ENCODE results near the gene SLC38A3.
"Not testable (repeated sequence)": the region's sequence is repeated elsewhere in the genome, so short reads cannot be mapped to it uniquely, and the experiment has no call there.

SLC38A3 gene

GRCh38 chr3:50211930-50212329 is 6.9 kb downstream of the SLC38A3 start:
- no peak for DNase-seq

- no peak for DNase-seq
These were observed 7.4 kb downstream of the SLC38A3 start for GRCh38 chr3:50212502-50212901.

DNA sequence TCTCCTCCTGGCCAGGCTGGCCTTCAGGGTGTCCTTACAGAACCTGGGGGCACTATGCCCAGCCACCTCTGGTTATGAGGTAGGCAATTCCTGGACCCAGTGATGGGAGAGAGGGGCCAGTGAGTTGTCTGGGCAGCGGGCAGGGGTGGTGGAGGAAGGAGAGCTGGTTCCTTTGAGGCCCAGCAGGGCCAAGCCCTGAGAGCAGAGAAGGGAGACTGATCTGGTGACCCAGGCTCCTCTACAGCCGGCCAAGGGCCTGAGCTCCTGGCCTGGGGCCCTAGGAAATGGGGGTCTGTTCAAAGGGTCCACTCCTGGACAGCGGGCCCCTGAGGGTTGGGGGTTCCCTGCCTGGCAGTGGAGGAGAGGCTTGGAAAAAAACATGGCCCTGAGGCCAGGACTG is 7.9 kb downstream of the SLC38A3 start:
- no peak for DNase-seq

DNA sequence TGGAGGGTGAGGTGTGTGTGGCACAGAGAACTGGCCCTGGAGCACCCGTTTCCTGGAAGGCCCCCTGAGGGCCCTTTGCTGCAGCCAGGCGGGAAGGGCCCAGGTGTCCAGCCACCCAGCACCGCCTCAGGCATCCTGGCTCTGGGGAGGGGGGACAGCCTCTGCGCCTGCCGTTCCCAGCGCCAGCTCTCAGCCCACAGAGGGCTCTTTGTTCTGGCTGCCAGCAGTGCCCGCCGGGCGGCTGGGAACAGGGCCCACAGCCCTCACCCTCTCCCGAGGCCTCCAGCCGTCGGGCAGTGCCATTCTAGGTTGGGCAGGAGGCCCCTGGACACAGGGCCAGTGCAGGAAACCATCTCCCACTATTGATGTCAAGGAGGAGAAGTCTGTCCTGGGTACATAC is 8.3 kb downstream of the SLC38A3 start:
- DNase-seq = no peak

- DNase-seq = no peak
These were observed 9.8 kb downstream of the SLC38A3 start for GRCh38 chr3:50214824-50215223.

- no peak for DNase-seq
These were observed 10.5 kb downstream of the SLC38A3 start for GRCh38 chr3:50215529-50215928.

GRCh38 chr3:50217681-50218080 is 12.6 kb downstream of the SLC38A3 start:
- no peak for DNase-seq

DNA sequence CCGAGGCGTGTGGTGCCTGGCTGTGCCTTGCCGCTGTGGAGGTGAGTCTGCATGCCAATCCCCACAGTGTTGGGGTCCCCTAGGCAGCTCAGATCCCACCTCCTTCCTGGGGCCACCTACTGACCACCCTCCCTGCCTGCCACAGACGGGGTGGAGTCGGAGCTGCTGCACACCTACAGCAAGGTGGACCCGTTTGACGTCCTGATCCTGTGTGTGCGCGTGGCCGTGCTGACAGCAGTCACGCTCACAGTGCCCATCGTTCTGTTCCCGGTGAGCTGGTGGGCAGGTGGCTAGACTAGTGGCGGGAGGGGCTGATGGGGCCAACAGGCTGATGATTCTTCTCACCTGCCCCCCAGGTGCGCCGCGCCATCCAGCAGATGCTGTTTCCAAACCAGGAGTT is 13.4 kb downstream of the SLC38A3 start:
- DNase-seq = no peak

DNA sequence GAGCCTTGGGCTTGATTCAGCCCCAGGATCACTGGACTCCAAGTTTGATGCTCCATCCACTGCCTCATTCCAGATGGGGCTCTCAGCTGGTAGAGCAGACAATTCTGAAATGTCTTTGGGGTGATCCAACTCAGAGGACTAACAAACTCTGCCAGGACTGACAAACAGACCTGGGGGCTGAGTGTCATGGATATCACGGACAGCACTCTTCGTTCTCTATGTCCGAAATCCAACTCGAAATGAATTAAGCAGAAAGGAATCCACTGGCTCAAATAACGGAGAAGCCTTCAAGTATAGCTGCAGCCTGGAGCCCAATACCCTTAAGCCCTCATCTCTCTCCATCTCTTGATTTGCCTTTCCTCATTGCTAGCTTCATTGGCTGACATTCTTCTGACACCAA is 14.2 kb downstream of the SLC38A3 start:
- DNase-seq = no peak

DNA sequence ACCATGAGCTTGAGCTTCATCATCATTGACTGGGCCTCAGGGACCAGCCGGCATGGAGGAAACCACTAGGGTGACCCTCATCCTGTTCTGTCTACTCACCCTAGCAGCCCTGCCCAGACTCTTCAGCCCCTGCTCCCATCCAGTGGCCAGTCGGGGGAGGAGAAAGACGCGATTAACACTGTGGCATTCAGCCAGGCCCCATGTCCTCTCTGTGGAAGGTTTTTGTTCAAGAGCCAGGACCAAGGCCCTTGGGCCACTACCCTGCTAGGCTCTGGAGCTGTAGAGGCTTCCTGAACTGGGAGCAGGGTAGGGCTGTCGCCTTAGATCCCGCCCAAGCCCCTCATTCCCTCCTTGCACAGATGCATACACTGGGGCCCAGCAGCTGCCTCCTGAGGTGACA is 15.0 kb downstream of the SLC38A3 start:
- no peak for DNase-seq

GRCh38 chr3:50221051-50221410 is 16.0 kb downstream of the SLC38A3 start:
- DNase-seq = no peak

DNA sequence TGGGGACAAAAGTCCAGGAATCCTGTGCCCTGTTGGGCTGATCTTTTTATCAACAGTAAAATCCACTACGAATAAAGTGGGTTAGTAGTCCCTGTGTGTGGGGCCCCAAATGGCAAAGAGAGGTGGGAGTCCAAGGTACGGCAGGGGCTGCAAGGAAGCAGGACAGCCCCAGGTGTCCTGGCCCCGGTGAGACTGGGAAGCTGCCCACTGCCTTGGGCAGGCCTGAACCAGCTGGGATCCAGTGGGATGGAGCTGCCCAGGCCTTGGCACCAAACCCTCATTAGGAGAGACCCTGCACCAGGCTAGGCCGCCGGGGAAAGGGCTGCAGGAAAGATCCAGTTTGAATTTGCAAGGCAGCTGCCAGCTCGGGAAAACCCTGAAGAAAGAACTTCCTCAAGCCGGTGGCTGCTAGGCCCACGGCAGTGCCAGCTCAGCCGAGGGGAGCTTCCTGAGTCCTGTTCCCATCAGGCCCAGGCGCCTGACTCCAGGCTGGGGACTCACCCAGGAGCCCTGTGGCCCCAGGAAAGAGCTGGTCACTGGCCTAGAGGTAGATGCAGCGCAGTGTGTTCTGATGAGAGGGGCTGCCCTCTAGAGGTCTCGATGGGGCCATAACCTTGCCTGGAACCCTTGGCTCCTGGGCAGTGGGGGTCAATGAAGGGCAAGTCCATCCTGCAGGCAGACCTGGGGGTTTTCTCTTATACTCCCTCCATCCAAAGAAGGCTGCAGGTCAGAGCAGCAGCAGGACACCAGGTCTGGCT is 16.5 kb downstream of the SLC38A3 start:
- no peak for DNase-seq

DNA sequence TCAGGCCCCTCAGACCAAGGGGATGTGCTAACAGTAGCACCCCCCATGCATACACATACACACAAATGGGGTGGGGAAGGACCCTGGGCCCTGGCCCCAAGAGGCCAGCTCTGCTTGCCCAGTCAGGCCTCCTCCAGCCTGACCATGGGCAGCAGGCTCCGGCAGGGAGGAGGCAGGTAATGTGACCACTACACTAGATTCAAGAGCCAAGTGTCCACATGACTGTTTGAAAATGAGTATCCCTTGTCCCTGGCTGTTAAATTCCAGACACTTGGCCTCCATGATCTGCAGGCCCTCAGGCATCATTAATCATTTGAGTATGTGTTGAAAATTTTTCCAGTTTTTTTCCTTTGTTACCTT is 17.1 kb downstream of the SLC38A3 start:
- DNase-seq = no peak

DNA sequence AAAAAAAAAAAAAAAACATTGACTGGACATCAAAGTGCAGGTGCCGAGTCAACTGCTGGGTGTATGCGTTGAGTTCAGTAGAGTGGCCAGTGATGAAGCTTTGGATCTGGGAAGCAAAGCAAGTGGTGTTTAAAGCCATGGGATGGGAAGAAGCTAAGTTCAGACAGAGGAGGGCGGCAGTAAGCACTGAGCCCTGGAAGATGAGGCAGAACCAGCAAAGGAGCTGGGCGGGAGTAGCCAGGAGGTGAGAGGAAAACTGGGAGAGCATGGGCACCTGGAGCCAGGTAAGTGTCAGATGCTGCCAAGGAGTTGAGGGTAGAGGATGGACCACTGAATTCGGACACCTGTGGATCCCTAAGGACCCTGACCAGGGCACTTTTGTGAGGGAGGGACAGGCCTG is 19.6 kb downstream of the SLC38A3 start:
- DNase-seq = no peak

GRCh38 chr3:50226888-50227389 is 21.9 kb downstream of the SLC38A3 start:
- no peak for DNase-seq

DNA sequence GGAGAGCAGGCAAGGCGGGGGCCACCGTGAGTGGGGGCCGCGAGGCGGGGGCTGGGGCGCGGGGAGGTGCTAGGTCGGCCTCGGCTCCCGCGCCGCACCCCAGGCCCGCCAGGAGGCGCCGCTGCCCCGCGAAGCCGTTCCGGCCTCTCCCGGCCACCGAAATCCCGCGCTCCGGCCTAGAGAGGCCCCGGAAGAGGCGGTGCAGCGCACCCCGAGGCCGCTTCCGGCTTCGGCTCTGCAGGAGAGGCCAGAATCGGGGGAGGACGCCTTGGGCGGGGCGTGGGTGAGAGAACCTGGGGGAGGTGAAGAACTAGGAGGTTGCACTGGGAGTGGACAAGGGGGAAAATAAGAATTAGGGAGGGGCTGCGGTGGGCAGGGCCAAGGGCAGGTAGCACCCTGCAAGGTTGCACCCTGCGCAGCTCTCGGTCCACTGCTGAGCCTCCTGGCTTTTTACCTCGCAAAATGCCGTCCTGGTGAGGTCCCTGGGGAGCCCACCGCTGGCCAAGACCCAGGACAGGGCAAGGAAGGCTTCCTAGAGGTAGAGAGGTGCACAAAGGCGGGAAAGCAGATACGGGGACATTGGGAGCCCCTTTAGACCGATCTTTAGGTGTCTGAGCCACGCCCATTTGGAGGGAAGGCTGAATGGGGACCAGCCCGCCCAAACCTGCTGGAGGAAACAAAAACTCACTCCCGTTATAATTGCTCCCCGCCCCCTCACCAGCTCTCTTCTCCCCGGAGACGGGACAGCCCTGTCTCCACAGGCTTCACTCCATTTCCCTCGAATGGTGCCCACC is 22.5 kb downstream of the SLC38A3 start:
- peak; percentile 45 for DNase-seq

GRCh38 chr3:50228184-50228763 is 23.2 kb downstream of the SLC38A3 start:
- not testable (repeated sequence) for DNase-seq

GRCh38 chr3:50229490-50229889 is 24.4 kb downstream of the SLC38A3 start:
- no peak for DNase-seq

- DNase-seq = no peak
These were observed 25.2 kb downstream of the SLC38A3 start for GRCh38 chr3:50230104-50230793.

DNA sequence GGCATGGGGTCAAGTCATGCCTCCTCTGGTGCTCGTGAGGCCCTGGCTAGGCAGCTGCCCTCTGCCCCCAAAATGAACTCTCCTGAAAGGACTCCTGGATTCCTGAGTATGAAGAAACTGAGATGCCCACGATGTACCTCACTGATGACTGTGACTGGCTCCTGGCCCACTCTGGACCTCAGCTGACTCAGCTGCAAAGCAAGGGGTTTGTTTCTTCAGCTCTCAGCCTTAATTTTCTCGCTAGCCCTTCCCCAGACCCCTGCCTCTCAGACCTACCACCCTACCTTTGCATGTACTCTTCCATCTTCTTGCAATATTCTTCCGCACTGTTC is 25.7 kb downstream of the SLC38A3 start:
- no peak for DNase-seq

DNA sequence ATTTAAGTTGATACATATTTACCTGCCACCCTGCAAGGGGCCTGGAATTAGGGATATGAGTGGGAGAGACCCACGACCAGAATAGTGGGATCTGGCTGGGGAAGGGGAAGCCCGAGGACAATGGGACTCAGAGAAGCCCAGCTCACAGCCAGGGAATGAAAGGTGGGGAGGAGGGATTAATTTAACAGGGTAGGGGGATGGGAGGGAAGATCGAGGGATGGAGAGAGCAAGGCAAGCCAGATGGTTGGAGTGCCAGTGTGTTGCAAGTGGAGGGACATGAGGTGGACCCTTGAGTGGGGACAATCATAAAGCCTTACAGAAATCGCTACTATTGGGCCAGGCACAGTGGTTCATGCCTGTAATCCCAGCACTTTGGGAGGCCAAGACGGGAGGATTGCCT is 26.5 kb downstream of the SLC38A3 start:
- DNase-seq = no peak

DNA sequence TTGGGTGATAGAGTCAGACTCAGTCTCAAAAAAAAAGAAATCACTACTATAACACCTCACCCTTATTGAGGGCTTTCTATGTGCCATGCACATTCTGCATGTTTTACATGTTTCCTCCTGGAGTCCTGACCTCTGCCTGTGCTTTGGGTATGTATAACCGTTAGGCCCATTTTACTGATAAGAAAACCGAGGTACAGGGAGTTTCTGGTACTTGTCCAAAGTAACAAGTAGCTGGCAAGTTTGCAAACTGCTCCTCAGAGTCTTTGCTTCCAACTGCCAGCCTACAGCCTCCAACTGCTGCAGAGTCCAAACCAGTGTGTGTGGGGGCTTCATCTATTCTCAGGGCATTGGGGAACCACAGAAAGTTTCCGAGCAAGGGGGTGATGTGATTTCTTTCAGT is 27.2 kb downstream of the SLC38A3 start:
- DNase-seq = no peak

- DNase-seq = no peak
These were observed 28.1 kb downstream of the SLC38A3 start for GRCh38 chr3:50233176-50233575.
